ENCODE data around the gene CD79A.

Gene CD79A

DNA sequence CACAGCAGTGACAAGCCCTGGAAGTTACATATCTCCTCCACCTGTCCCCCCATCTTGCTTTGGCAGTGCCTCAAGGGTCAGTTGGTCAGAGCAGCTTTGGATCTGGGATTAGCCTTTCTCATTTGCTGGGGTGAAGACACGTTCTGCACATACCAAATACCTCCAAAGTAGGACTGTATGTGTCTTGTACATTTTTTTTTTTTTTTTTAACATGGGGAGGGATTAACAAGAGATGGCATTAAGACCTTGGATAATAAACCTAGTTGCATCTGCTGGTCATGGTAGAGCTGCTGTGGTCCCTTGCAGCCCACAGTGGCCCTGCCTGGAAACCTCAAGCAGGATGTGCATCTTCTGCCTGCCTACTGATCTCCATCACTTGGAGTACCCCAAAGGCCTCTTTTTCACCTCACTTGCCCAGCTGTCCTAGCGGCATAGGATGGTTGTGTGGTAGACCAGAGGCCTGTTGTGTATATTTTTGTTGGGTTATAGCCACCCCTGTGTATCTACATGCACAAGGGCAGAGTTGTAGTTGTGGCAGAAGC is 14.6 kb upstream of the CD79A start:
- no peak for DNase-seq (ENCODE audit: low read depth)
- peak overlapping the region; percentile 1 for H3K4me3 ChIP-seq (ENCODE audit: low read length)
- TF ChIP-seq, protein P1, sequence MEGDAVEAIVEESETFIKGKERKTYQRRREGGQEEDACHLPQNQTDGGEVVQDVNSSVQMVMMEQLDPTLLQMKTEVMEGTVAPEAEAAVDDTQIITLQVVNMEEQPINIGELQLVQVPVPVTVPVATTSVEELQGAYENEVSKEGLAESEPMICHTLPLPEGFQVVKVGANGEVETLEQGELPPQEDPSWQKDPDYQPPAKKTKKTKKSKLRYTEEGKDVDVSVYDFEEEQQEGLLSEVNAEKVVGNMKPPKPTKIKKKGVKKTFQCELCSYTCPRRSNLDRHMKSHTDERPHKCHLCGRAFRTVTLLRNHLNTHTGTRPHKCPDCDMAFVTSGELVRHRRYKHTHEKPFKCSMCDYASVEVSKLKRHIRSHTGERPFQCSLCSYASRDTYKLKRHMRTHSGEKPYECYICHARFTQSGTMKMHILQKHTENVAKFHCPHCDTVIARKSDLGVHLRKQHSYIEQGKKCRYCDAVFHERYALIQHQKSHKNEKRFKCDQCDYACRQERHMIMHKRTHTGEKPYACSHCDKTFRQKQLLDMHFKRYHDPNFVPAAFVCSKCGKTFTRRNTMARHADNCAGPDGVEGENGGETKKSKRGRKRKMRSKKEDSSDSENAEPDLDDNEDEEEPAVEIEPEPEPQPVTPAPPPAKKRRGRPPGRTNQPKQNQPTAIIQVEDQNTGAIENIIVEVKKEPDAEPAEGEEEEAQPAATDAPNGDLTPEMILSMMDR (conservative IDR thresholded peaks at IDR 0.05; ENCODE audit: low read depth, low read length) = no peak

GRCh38 chr19:41863209-41863931 is 13.7 kb upstream of the CD79A start:
- DNase-seq (ENCODE audit: low read depth) = no peak
- no peak overlapping the region for H3K4me3 ChIP-seq (ENCODE audit: low read length)
- TF ChIP-seq, protein P1 (conservative IDR thresholded peaks at IDR 0.05; ENCODE audit: low read depth, low read length) = no peak

GRCh38 chr19:41864374-41864773 is 12.7 kb upstream of the CD79A start:
- H3K4me3 ChIP-seq (ENCODE audit: low read length) = no peak overlapping the region
- TF ChIP-seq, protein P1 (conservative IDR thresholded peaks at IDR 0.05; ENCODE audit: low read depth, low read length) = no peak
- DNase-seq (ENCODE audit: low read depth) = no peak

GRCh38 chr19:41866284-41866683 is 10.8 kb upstream of the CD79A start:
- TF ChIP-seq, protein P1 (conservative IDR thresholded peaks at IDR 0.05; ENCODE audit: low read depth, low read length) = no peak
- no peak for DNase-seq (ENCODE audit: low read depth)
- H3K4me3 ChIP-seq (ENCODE audit: low read length) = no peak overlapping the region

- DNase-seq (ENCODE audit: low read depth) = no peak
- H3K4me3 ChIP-seq (ENCODE audit: low read length) = no peak overlapping the region
- TF ChIP-seq, protein P1 (conservative IDR thresholded peaks at IDR 0.05; ENCODE audit: low read depth, low read length) = no peak
Observed at GRCh38 chr19:41868120-41868988, 8.7 kb upstream of the CD79A start.

- no peak for DNase-seq (ENCODE audit: low read depth)
- TF ChIP-seq, protein P1 (conservative IDR thresholded peaks at IDR 0.05; ENCODE audit: low read depth, low read length) = no peak
- H3K4me3 ChIP-seq (ENCODE audit: low read length) = no peak overlapping the region
Observed at GRCh38 chr19:41868989-41869300, 8.1 kb upstream of the CD79A start.

Data from retinal pigment epithelial cell (primary cell).